Neutrophil (primary cell): ENCODE results near the gene LRFN5.

ENCODE experiments used
- H3K27ac ChIP-seq: fragments of 200-600 bp; sonication (generic); 2 replicates; pipeline ENCODE4 v1.5.1; 2016; ENCODE audit warnings: mild to moderate bottlenecking, moderate library complexity
- H3K27me3 ChIP-seq: fragments of 200-600 bp; sonication (generic); 2 replicates; pipeline ENCODE4 v1.6.0; 2016; ENCODE audit warnings: mild to moderate bottlenecking
- H3K36me3 ChIP-seq: fragments of 200-600 bp; sonication (generic); 2 replicates; pipeline ENCODE4 v1.5.1; 2017
- H3K4me1 ChIP-seq, 2 experiments: fragments of 200-600 bp in 1 of 2; sonication (generic) in 1 of 2; 1 replicate in 1 of 2; 2 replicates in 1 of 2; pipeline versions ENCODE4 v1.5.1 to v1.6.1; 2013 to 2016; ENCODE audit warnings: low read depth in 1 of 2, low read length in 1 of 2, mild to moderate bottlenecking in 1 of 2, moderate library complexity in 1 of 2; ENCODE audit not compliant: control insufficient read depth in 1 of 2, insufficient read depth in 1 of 2
- H3K4me3 ChIP-seq, 2 experiments: fragments of 200-600 bp in 1 of 2; sonication (generic) in 1 of 2; 1 replicate in 1 of 2; 2 replicates in 1 of 2; pipeline ENCODE4 v1.5.1; 2013 to 2016; ENCODE audit warnings: low read depth in 1 of 2, low read length in 1 of 2, mild to moderate bottlenecking in 1 of 2, moderate library complexity in 1 of 2
- H3K9me3 ChIP-seq: fragments of 200-600 bp; sonication (generic); 2 replicates; pipeline ENCODE4 v1.5.1; 2016
- CTCF ChIP-seq: fragments of 200-600 bp; sonication (generic); IDR thresholded peaks from 2 replicates; pipeline ENCODE4 v1.5.1; 2016; ENCODE audit warnings: antibody characterized with exemption

Gene LRFN5

GRCh38 chr14:41873686-41874317, 267.1 kb downstream of the LRFN5 start:
- Histone ChIP-seq H3K27ac (no peak overlapping the region), H3K9me3 (no peaks in the 10 kb centered on the region), H3K4me1 (no peaks in the 10 kb centered on the region), H3K27me3 (no peaks in the 10 kb centered on the region), H3K4me3 (no peak overlapping the region), H3K36me3 (no peaks in the 10 kb centered on the region)
- no peak for TF ChIP-seq CTCF

- H3K36me3 ChIP-seq = no peaks in the 10 kb centered on the region
- no peaks in the 10 kb centered on the region for H3K4me1 ChIP-seq
- H3K27me3 ChIP-seq = no peaks in the 10 kb centered on the region
- TF ChIP-seq CTCF = no peak
- H3K27ac ChIP-seq = no peak overlapping the region
- H3K9me3 ChIP-seq = no peaks in the 10 kb centered on the region
- no peak overlapping the region for H3K4me3 ChIP-seq
Observed at GRCh38 chr14:41875116-41875515, 268.4 kb downstream of the LRFN5 start.

DNA sequence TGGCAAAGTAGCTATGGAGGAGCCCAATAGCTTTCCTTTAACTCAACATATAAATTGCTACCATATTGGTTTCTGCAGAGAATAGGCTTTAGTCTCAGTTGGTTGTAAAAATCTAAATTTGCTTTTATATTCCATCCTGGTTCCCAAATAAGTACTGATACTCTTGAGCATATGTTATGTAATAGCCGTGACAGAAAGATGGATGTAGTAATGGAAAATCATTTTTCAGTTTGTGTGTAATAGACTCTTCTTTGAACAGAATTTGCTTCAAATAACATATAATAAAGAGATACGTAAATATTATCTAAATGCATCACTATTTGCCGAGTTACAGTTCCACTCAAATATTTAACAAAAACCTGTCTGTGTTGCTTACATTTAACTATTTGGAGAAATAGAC, 271.6 kb downstream of the LRFN5 start:
- no peak overlapping the region for H3K4me3 ChIP-seq
- no peaks in the 10 kb centered on the region for H3K27me3 ChIP-seq
- no peaks in the 10 kb centered on the region for H3K4me1 ChIP-seq
- no peak for TF ChIP-seq CTCF
- H3K27ac ChIP-seq = no peak overlapping the region
- H3K36me3 ChIP-seq = no peaks in the 10 kb centered on the region
- no peaks in the 10 kb centered on the region for H3K9me3 ChIP-seq

GRCh38 chr14:41891624-41892023, 284.9 kb downstream of the LRFN5 start:
- H3K27ac ChIP-seq = no peak overlapping the region
- H3K36me3 ChIP-seq = no peaks in the 10 kb centered on the region
- no peaks in the 10 kb centered on the region for H3K27me3 ChIP-seq
- H3K4me1 ChIP-seq = no peaks in the 10 kb centered on the region
- H3K4me3 ChIP-seq = no peak overlapping the region
- no peaks in the 10 kb centered on the region for H3K9me3 ChIP-seq
- no peak for TF ChIP-seq CTCF

DNA sequence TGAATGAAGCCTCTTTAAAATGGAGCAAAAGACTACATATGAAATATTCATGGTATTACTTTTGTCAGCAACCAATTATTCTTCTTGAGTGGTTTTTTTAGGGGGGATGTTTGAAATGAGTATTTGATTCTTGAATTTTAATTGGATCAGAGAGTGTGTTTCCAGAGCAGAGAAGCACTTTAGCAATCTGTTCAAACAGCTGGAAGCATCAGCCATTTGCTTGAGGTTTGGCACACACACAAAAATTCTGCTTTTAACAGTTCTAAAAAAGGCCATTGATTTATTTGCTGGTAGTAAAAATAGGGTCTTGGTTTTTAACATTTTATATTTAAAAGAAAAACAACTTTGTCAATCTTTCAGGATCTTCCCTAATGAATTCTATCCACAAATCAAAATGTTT, 292.7 kb downstream of the LRFN5 start:
- no peaks in the 10 kb centered on the region for H3K27me3 ChIP-seq
- H3K27ac ChIP-seq = no peak overlapping the region
- H3K4me3 ChIP-seq = no peak overlapping the region
- TF ChIP-seq CTCF = no peak
- H3K36me3 ChIP-seq = no peaks in the 10 kb centered on the region
- no peaks in the 10 kb centered on the region for H3K9me3 ChIP-seq
- no peaks in the 10 kb centered on the region for H3K4me1 ChIP-seq

DNA sequence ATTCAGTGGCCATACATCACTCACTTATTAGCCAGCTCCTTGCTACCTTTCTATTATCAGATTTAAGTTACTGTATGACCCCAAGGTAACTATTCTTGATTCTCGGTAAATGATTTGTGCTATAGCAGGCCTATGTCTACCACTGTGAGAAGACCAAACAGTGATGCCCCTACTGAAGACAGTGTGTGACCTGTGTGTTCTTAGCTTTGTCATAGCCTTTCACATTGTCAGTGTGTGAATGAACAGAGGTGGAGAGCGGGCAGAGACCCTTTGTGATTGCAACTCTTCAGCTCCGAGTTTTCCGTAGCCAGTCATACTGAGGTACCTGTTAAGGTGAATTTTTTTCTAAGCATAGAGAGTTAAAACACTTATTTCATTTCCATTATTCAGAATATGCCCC, 294.0 kb downstream of the LRFN5 start:
- no peak for TF ChIP-seq CTCF

More for the DNA sequence above, 294.0 kb downstream of the LRFN5 start:
- H3K4me1 ChIP-seq = no peaks in the 10 kb centered on the region
- H3K36me3 ChIP-seq = no peaks in the 10 kb centered on the region
- H3K9me3 ChIP-seq = no peaks in the 10 kb centered on the region
- H3K27ac ChIP-seq = no peak overlapping the region
- no peaks in the 10 kb centered on the region for H3K27me3 ChIP-seq
- no peak overlapping the region for H3K4me3 ChIP-seq
